Fibroblast of skin of left biceps (primary cell): ENCODE data around the gene NEK8.
"Not testable (repeated sequence)": the region's sequence is repeated elsewhere in the genome, so short reads cannot be mapped to it uniquely, and the experiment has no call there.

Experiments used
- DNase-seq, 2 experiments: peaks; one replicate each; pipeline ENCODE4 v3.0.0-alpha.2; 2013; ENCODE audit warnings: low read depth in 2 of 2

Gene NEK8

GRCh38 chr17:28763804-28764266 is 35.2 kb downstream of the NEK8 start:
- DNase-seq: peak; percentile 45 to 56

- no peak for DNase-seq
These were observed 36.5 kb downstream of the NEK8 start for GRCh38 chr17:28765038-28765437.

- DNase-seq: no peak
These were observed 45.1 kb downstream of the NEK8 start for GRCh38 chr17:28773736-28774135.

GRCh38 chr17:28774206-28774605 is 45.6 kb downstream of the NEK8 start:
- DNase-seq: no peak

GRCh38 chr17:28777178-28777577 is 48.6 kb downstream of the NEK8 start:
- no peak for DNase-seq

- DNase-seq: not testable (repeated sequence)
These were observed 51.0 kb downstream of the NEK8 start for GRCh38 chr17:28779601-28780000.

GRCh38 chr17:28783161-28783560 is 54.6 kb downstream of the NEK8 start:
- DNase-seq: no peak

- DNase-seq: no peak
These were observed 59.5 kb downstream of the NEK8 start for GRCh38 chr17:28788100-28788499.
